GM19452 (cell line): ENCODE results near the gene TOMM40.
"Not testable (repeated sequence)": the region's sequence is repeated elsewhere in the genome, so short reads cannot be mapped to it uniquely, and the experiment has no call there.

Source experiments
- ATAC-seq: cut with Tn5 transposase; IDR thresholded peaks from one replicate; pipeline ENCODE4 v1.9.1; 2021; ENCODE audit not compliant: unreplicated experiment

The TOMM40 gene

DNA sequence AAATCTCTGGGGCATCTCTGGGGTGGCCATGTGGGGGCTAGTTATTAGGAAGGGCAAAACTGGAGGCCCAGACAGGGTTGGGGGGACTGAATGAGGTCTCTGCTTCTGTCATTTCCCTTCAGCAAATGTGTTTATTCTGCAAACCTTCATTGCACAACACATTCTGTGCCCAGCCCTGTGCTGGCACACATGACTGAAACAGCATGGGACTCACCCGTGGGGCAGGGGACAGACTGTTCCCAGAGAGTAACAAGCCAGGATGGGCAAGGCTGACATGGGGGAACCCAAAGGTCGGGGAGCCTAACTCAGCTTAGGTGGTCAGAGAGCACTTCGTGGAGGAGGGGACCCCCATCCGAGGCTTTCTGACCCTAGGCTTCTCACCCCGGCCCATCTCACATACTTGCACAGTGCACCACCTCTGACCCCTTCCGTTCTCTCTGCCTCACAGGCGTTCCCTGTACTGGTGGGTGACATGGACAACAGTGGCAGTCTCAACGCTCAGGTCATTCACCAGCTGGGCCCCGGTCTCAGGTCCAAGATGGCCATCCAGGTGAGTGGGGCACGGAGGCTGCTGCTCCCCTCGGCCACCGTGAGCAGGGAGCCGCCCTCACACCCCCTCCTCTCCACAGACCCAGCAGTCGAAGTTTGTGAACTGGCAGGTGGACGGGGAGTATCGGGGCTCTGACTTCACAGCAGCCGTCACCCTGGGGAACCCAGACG, 2.4 kb downstream of the TOMM40 start:
- ATAC-seq: no peak

DNA sequence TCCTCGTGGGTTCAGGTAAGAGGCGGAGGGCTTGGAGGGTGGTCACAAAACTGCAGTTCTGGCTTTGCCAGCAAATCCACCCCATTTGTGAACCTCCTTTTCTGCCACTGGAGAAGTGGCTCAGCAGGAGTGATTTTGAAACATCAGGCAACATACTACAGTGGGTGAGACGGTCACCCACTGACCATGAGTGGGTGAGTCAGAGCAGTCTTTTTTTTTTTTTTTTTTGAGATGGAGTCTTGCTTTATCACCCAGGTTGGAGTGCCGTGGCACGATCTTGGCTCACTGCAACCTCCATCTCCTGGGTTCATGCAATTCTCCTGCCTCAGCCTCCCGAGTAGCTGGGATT, 3.0 kb downstream of the TOMM40 start:
- ATAC-seq: no peak

DNA sequence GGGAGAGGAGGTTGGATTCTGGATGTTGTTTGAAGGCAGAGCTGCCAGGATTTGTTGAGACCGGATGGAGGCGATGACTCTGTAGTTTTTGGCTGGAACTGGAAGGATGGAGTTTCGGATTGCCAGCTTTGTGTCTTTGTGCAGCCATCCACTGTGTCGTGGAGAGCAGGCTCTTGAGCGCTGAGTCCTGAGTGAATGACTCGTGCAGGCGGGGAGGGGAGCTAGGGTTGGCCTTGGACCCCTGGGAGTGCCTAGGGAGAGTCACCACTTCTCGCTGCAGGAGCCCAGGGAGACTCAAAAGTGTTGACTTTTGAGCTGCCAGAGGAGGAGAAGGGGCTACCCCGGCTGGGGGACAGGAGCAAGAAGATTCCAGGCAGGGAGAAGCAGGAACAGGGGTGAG, 3.9 kb downstream of the TOMM40 start:
- no peak for ATAC-seq

- ATAC-seq: no peak
Observed at GRCh38 chr19:44897835-44898234, 6.8 kb downstream of the TOMM40 start.

DNA sequence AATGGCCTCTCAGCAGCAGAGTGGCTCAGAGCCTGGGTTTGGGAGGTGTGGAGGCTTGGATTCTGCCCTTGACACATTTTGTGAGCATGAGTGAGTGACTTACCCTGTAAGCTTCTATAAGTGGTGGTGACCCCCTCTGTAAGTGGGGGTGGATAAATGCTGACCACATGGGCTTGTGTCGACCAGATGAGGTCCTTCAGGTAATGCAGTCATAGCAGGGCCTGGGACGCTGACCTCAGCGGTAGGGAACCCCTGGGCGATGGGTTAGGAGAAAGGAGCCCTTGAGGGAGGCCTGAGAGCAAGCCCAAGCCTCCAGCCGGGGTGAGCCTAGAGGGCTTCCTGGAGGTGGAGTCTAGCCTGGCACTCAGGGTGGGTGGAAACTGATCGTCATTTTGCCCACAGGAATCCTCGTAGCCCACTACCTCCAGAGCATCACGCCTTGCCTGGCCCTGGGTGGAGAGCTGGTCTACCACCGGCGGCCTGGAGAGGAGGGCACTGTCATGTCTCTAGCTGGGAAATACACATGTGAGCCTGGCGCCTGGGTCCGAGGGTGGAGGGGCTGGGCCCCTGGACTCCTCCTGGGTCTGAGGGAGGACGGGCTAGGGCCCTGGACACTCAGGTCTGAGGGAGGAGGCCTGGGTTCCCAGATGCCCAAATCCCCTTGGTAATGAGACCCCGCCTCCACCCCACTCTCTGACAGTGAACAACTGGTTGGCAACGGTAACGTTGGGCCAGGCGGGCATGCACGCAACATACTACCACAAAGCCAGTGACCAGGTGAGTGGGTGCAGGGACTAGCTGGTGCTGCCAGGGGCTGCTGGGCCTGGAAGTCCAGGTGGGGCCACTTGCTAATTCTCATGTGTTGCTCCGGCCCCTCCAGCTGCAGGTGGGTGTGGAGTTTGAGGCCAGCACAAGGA, 9.5 kb downstream of the TOMM40 start:
- ATAC-seq: no peak

DNA sequence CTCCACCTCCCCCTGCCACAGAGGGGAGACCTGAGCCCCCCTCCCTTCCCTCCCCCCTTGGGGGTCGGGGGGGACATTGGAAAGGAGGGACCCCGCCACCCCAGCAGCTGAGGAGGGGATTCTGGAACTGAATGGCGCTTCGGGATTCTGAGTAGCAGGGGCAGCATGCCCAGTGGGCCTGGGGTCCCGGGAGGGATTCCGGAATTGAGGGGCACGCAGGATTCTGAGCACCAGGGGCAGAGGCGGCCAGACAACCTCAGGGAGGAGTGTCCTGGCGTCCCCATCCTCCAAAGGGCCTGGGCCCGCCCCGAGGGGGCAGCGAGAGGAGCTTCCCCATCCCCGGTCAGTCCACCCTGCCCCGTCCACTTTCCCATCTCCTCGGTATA, 12.2 kb downstream of the TOMM40 start:
- no peak for ATAC-seq

DNA sequence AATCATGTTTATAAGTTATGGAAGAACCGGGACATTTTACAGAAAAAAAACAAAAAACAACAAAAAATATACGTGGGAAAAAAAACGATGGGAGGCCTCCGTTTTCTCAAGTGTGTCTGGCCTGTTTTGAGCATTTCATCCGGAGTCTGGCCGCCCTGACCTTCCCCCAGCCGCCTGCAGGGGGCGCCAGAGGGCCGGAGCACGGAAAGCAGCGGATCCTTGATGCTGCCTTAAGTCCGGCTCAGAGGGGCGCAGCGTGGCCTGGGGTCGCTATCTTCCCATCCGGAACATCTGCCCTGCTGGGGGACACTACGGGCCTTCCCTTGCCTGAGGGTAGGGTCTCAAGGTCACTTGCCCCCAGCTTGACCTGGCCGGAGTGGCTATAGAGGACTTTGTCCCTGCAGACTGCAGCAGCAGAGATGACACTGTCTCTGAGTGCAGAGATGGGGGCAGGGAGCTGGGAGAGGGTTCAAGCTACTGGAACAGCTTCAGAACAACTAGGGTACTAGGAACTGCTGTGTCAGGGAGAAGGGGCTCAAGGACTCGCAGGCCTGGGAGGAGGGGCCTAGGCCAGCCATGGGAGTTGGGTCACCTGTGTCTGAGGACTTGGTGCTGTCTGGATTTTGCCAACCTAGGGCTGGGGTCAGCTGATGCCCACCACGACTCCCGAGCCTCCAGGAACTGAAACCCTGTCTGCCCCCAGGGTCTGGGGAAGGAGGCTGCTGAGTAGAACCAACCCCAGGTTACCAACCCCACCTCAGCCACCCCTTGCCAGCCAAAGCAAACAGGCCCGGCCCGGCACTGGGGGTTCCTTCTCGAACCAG, 12.8 kb downstream of the TOMM40 start:
- no peak for ATAC-seq

DNA sequence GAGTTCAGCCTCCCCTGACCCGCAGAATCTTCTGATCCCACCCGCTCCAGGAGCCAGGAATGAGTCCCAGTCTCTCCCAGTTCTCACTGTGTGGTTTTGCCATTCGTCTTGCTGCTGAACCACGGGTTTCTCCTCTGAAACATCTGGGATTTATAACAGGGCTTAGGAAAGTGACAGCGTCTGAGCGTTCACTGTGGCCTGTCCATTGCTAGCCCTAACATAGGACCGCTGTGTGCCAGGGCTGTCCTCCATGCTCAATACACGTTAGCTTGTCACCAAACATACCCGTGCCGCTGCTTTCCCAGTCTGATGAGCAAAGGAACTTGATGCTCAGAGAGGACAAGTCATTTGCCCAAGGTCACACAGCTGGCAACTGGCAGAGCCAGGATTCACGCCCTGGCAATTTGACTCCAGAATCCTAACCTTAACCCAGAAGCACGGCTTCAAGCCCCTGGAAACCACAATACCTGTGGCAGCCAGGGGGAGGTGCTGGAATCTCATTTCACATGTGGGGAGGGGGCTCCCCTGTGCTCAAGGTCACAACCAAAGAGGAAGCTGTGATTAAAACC, 13.5 kb downstream of the TOMM40 start:
- no peak for ATAC-seq

- no peak for ATAC-seq
Observed at GRCh38 chr19:44905437-44906160, 14.5 kb downstream of the TOMM40 start, which contains the start of gene APOE. APOE (plus strand) TSS chr19:44905796; CDS start chr19:44906625, 829 bp downstream.

DNA sequence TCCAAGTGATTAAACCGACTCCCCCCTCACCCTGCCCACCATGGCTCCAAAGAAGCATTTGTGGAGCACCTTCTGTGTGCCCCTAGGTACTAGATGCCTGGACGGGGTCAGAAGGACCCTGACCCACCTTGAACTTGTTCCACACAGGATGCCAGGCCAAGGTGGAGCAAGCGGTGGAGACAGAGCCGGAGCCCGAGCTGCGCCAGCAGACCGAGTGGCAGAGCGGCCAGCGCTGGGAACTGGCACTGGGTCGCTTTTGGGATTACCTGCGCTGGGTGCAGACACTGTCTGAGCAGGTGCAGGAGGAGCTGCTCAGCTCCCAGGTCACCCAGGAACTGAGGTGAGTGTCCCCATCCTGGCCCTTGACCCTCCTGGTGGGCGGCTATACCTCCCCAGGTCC, 16.6 kb downstream of the TOMM40 start:
- no peak for ATAC-seq

- ATAC-seq: no peak
Observed at GRCh38 chr19:44908074-44908835, 17.2 kb downstream of the TOMM40 start.

- ATAC-seq: no peak
Observed at GRCh38 chr19:44908836-44909261, 17.8 kb downstream of the TOMM40 start.

DNA sequence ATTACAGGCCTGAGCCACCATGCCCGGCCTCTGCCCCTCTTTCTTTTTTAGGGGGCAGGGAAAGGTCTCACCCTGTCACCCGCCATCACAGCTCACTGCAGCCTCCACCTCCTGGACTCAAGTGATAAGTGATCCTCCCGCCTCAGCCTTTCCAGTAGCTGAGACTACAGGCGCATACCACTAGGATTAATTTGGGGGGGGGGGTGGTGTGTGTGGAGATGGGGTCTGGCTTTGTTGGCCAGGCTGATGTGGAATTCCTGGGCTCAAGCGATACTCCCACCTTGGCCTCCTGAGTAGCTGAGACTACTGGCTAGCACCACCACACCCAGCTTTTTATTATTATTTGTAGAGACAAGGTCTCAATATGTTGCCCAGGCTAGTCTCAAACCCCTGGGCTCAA, 18.7 kb downstream of the TOMM40 start:
- ATAC-seq: no peak

DNA sequence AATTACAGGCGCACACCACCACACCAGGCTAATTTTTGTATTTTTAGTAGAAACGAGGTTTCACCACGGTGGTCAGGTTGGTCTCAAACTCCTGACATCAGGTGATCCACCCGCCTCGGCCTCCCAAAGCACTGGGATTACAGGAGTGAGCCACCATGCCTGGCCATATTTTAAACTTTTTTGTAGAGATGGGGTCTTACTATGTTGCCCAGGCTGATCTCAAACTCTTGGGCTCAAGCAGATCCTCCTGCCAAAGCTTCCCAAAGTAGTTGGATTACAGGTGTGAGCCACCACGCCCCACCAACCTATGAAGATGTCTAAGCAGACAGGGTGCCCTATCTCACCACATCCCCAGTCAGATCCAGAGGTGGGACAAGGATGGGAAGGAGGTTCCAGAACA, 20.8 kb downstream of the TOMM40 start:
- not testable (repeated sequence) for ATAC-seq

GRCh38 chr19:44912854-44913253, 21.8 kb downstream of the TOMM40 start:
- ATAC-seq: no peak

DNA sequence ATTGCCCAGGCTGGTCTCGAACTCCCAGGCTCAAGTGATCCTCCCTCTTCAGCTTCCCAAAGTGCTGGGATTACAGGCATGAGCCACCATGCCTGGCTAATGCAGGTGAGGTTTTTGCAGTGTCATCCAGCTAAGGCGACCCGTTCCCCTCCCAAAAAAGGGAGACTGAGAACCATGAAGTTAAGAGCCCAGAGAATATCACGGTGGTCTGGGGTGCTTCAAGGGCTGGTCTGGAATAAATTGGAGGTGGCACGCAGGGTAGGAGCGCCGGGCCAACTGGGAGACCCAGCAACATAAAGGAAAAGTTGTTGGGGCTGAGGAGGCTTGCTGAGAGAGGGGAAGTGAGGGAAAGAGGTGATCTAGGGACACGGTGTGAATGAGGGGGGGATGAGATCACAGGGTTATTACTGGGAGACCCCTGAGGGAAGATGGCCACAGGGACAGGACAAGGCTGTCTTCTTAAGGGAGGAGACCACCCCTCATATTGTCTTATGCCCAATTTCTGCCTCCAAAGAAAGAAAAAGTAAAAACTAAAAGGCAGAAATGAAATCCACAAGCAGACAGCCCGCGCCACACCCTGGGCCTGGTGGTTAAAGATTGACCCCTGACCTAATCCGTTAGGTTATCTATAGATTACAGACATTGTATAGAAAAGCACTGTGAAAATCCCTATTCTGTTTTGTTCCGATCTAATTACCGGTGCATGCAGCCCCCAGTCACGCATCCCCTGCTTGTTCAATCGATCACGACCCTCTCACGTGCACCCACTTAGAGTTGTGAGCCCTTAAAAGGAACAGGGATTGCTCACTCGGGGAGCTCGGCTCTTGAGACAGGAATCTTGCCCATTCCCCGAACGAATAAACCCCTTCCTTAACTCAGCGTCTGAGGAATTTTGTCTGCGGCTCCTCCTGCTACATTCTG, 22.7 kb downstream of the TOMM40 start:
- not testable (repeated sequence) for ATAC-seq

DNA sequence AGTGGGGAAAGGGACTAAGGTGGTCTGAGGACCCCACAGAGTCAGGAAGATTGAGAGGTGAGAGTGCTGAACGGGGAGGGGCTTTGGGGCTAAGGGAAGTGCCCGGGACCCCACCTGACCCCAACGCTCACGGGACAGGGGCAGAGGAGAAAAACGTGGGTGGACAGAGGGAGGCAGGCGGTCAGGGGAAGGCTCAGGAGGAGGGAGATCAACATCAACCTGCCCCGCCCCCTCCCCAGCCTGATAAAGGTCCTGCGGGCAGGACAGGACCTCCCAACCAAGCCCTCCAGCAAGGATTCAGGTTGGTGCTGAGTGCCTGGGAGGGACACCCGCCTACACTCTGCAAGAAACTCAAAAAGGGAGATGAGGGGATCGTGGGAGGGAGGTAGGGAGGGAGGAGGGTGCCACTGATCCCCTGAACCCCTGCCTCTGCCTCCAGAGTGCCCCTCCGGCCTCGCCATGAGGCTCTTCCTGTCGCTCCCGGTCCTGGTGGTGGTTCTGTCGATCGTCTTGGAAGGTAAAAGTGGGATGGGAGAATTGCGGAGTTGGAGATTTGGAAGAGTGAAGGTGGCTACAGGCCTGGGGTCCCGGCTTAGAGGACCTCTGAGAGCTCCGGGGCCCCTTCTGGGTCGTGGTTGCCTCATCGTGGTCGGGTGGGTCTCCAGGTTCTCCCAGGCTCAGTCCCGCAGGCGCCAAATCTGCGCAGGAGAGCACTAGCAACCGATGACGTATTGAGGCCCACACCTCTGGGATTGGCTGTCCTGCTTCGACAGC, 23.6 kb downstream of the TOMM40 start, which contains the start of gene APOC1:
Gene APOC1, plus strand, starts transcription at position 176 of the 774 bp plus-strand sequence. Its CDS starts 284 bp downstream, at position 460.
- ATAC-seq: peak; percentile 97
